Neural cell (in vitro differentiated cells): ENCODE measurements around the gene PDE4D.

Source experiments
- CTCF ChIP-seq: fragments of 450-650 bp; IDR thresholded peaks from 2 replicates; pipeline ENCODE4 v1.5.1; 2014; ENCODE audit warnings: antibody characterized with exemption, mild to moderate bottlenecking, moderate library complexity; ENCODE audit not compliant: poor library complexity, severe bottlenecking
- EP300 ChIP-seq: fragments of 450-650 bp; conservative IDR thresholded peaks from 2 replicates; pipeline ENCODE4 v1.6.1; 2014; ENCODE audit warnings: antibody characterized with exemption, mild to moderate bottlenecking, moderate library complexity; ENCODE audit not compliant: poor library complexity, severe bottlenecking
- EZH2 ChIP-seq: fragments of 200-600, 300-800 bp; shearing (Covaris generic), sonication (generic); IDR thresholded peaks from 2 replicates; pipeline ENCODE4 v1.6.1; 2014; ENCODE audit warnings: antibody characterized with exemption, low read length, borderline replicate concordance, mild to moderate bottlenecking; ENCODE audit not compliant: insufficient read depth, poor library complexity, severe bottlenecking
- MXI1 ChIP-seq: fragments of 450-650 bp; conservative IDR thresholded peaks from 2 replicates; pipeline ENCODE4 v1.6.1; 2014; ENCODE audit warnings: antibody characterized with exemption, mild to moderate bottlenecking; ENCODE audit not compliant: poor library complexity, severe bottlenecking
- POLR2AphosphoS5 ChIP-seq: IDR thresholded peaks from 2 replicates; pipeline ENCODE4 v1.6.1; 2012
- RAD21 ChIP-seq: fragments of 450-650 bp; conservative IDR thresholded peaks from 2 replicates; pipeline ENCODE4 v1.6.1; 2014; ENCODE audit warnings: antibody characterized with exemption, mild to moderate bottlenecking, moderate library complexity
- SMC3 ChIP-seq: fragments of 450-650 bp; conservative IDR thresholded peaks from 2 replicates; pipeline ENCODE4 v1.6.1; 2014; ENCODE audit warnings: antibody characterized with exemption, mild to moderate bottlenecking, moderate library complexity; ENCODE audit not compliant: poor library complexity

DNA sequence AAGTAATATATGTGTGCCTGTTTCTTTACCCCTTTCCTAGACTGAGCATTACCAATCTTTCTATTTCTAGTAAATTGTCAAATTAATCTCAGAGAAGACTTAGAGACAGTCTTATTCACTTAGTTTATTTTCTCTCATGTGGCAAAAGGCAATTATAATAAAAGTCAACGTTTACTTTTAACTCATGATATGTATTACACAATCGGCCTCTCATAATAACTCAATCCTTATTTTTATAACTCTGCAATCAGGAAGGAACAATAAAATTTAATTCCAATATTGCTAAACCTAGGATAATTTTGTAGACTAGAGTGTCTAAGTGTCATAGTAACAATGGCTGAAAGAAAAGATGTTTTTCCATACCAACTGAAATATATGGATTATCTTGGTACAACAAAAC lies 214.6 kb downstream of the PDE4D start:
- TF ChIP-seq CTCF (no peak), POLR2AphosphoS5 (no peak), RAD21 (no peak), EZH2 (no peak), SMC3 (no peak), MXI1 (no peak), EP300 (no peak)
